Neuronal stem cell (in vitro differentiated cells): ENCODE data around the gene WDSUB1.

ENCODE experiments used
- DNase-seq: peaks from one replicate; pipeline ENCODE4 v3.0.0-alpha.2; 2013; ENCODE audit warnings: low spot score
- H2AFZ ChIP-seq: one replicate; pipeline ENCODE4 v1.6.1; 2013; ENCODE audit warnings: mild to moderate bottlenecking, low read length, inconsistent platforms
- H2AK5ac ChIP-seq: 2 replicates; pipeline ENCODE4 v1.6.1; 2013; ENCODE audit warnings: low read depth, mild to moderate bottlenecking, inconsistent platforms, low read length, moderate library complexity, mixed read lengths
- H2BK120ac ChIP-seq: 2 replicates; pipeline ENCODE4 v1.6.1; 2013; ENCODE audit warnings: low read depth, mild to moderate bottlenecking, inconsistent platforms, low read length, moderate library complexity, mixed read lengths
- H2BK12ac ChIP-seq: one replicate; pipeline ENCODE4 v1.6.1; 2013; ENCODE audit warnings: low read length, inconsistent platforms
- H2BK15ac ChIP-seq: 2 replicates; pipeline ENCODE4 v1.6.1; 2013; ENCODE audit warnings: mild to moderate bottlenecking, low read length, inconsistent platforms, mixed read lengths
- H2BK5ac ChIP-seq: one replicate; pipeline ENCODE4 v1.6.1; 2013; ENCODE audit warnings: inconsistent platforms, mild to moderate bottlenecking, low read length, moderate library complexity
- H3K14ac ChIP-seq: one replicate; pipeline ENCODE4 v1.6.1; 2013; ENCODE audit warnings: low read length, inconsistent platforms
- H3K18ac ChIP-seq: 2 replicates; pipeline ENCODE4 v1.6.1; 2013; ENCODE audit warnings: low read length, inconsistent platforms
- H3K23ac ChIP-seq: 2 replicates; pipeline ENCODE4 v1.6.1; 2013; ENCODE audit warnings: low read depth, mild to moderate bottlenecking, mixed read lengths, low read length, inconsistent platforms; ENCODE audit not compliant: poor library complexity
- H3K27ac ChIP-seq: replicated peaks from 3 replicates; pipeline ENCODE4 v1.5.1; 2013; ENCODE audit warnings: low read length, inconsistent platforms
- H3K27me3 ChIP-seq, 3 experiments: 2 replicates each; pipeline ENCODE4 v1.6.1; 2013; ENCODE audit warnings: low read length in 3 of 3, mild to moderate bottlenecking in 2 of 3, inconsistent platforms in 1 of 3, low read depth in 1 of 3, mixed read lengths in 1 of 3, moderate library complexity in 1 of 3; ENCODE audit not compliant: control insufficient read depth in 3 of 3, insufficient read depth in 3 of 3
- H3K36me3 ChIP-seq, 2 donors: replicated peaks in 1 of 2; 2 replicates each; pipeline ENCODE4 v1.6.1; 2013; ENCODE audit warnings: low read length in 2 of 2; ENCODE audit not compliant: control insufficient read depth in 2 of 2, insufficient read depth in 2 of 2
- H3K4ac ChIP-seq: 2 replicates; pipeline ENCODE4 v1.6.1; 2013; ENCODE audit warnings: inconsistent platforms, mild to moderate bottlenecking, low read length, moderate library complexity
- H3K4me1 ChIP-seq, 2 donors: 1 replicate in 1 of 2; 2 replicates in 1 of 2; pipeline ENCODE4 v1.6.1; 2013; ENCODE audit warnings: low read length in 2 of 2, low read depth in 1 of 2; ENCODE audit not compliant: control insufficient read depth in 2 of 2, insufficient read depth in 1 of 2
- H3K4me2 ChIP-seq: one replicate; pipeline ENCODE4 v1.6.1; 2013; ENCODE audit warnings: mild to moderate bottlenecking, low read length, inconsistent platforms; ENCODE audit not compliant: insufficient read depth, poor library complexity, severe bottlenecking
- H3K4me3 ChIP-seq, 2 donors: 2 replicates each; pipeline ENCODE4 v1.5.1; 2013; ENCODE audit warnings: low read length in 2 of 2, mild to moderate bottlenecking in 2 of 2, inconsistent platforms in 1 of 2, moderate library complexity in 1 of 2
- H3K79me1 ChIP-seq: one replicate; pipeline ENCODE4 v1.6.1; 2013; ENCODE audit warnings: low read depth, mild to moderate bottlenecking, inconsistent platforms, low read length, moderate library complexity
- H3K9ac ChIP-seq: one replicate; pipeline ENCODE4 v1.6.1; 2013; ENCODE audit warnings: mild to moderate bottlenecking, low read depth, low read length, inconsistent platforms; ENCODE audit not compliant: poor library complexity
- H3K9me3 ChIP-seq, 2 donors: replicated peaks in 1 of 2; 2 replicates each; pipeline versions ENCODE3 to v1.6.1; 2013; ENCODE audit warnings: low read length in 2 of 2, mild to moderate bottlenecking in 2 of 2, inconsistent platforms in 1 of 2, low read depth in 1 of 2, mixed read lengths in 1 of 2, moderate library complexity in 1 of 2; ENCODE audit not compliant: control insufficient read depth in 2 of 2, insufficient read depth in 1 of 2
- H4K8ac ChIP-seq: one replicate; pipeline ENCODE4 v1.6.1; 2013; ENCODE audit warnings: low read depth, mild to moderate bottlenecking, inconsistent platforms, low read length, moderate library complexity
- H4K91ac ChIP-seq: one replicate; pipeline ENCODE4 v1.6.1; 2013; ENCODE audit warnings: low read length, low read depth, mild to moderate bottlenecking, inconsistent platforms; ENCODE audit not compliant: poor library complexity
- WGBS, 2 donors: extraction: QIAGEN DNeasy Blood & Tissue Kit; methylation state at CpG; one replicate each; pipeline ENCODE4 v1.1.7; 2013; ENCODE audit warnings: missing lambda C conversion rate in 2 of 2, mixed read lengths in 1 of 2; ENCODE audit not compliant: insufficient read length in 2 of 2, insufficient replicate concordance in 1 of 2; ENCODE audit errors: extremely low coverage in 2 of 2; 5-methylcytosine and 5-hydroxymethylcytosine counted together

Gene WDSUB1

DNA sequence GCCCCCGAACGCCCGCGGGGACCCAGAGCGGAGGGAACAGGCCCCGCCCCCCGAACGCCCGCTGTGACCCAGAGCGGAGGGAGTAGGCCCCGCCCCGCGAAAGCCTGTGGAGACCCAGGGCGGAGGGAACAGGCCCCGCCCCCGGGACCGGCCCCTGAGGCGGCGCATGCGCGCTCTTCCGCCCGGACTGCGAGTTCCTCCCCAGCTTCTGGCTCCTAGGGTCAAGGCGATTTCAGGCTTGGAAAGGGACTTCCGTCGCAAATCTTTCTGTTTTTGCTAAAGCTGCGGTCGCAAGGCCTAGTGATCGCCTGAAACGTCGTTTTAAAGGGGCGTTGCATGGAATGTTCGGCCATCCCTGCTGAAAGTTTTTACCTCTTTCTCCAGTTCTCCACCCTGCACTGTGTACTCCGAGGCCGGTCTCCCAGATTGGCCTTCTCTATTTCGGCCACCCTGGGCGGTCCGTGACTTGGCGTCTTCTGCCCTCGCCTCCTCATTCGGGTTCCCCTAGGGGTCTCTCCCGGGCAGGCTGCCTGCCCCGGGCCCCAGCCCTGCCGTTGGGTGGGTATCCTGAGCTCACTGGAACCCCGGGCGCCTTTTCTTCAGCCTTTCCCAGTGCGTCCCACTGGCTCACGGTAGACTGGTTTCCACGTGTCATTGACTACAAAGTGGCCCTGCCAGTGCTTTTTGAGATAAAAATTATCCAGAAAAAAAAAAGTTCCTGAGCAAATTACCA lies 372 bp upstream of the WDSUB1 start:
- Histone ChIP-seq H2AFZ (peak overlapping the region; percentile 94), H3K23ac (no peak overlapping the region), H3K9me3 (no peaks in the 10 kb centered on the region), H4K8ac (no peak overlapping the region), H3K27ac (peak overlapping the region; percentile 92), H3K4me1 (peaks cover 0 to 2% of the 10 kb centered on the region in 2 donors), H3K18ac (peak overlapping the region; percentile 96), H3K36me3 (peaks cover 1 to 7% of the 10 kb centered on the region in 2 donors), H2BK120ac (no peak overlapping the region), H3K9ac (peak overlapping the region; percentile 88), H3K14ac (no peak overlapping the region), H2AK5ac (no peak overlapping the region), H3K4ac (no peak overlapping the region), H3K4me3 (peak overlapping the region; percentile 73 to 92), H3K4me2 (peak overlapping the region; percentile 94), H2BK12ac (no peak overlapping the region), H3K27me3 (no peaks in the 10 kb centered on the region), H2BK15ac (no peak overlapping the region), H3K79me1 (peaks cover 3% of the 10 kb centered on the region), H2BK5ac (no peak overlapping the region), H4K91ac (no peak overlapping the region)
- WGBS, 2 donors = no CpG with 5 or more reads among the region's 50 CpGs
- peak; percentile 97 for DNase-seq

DNA sequence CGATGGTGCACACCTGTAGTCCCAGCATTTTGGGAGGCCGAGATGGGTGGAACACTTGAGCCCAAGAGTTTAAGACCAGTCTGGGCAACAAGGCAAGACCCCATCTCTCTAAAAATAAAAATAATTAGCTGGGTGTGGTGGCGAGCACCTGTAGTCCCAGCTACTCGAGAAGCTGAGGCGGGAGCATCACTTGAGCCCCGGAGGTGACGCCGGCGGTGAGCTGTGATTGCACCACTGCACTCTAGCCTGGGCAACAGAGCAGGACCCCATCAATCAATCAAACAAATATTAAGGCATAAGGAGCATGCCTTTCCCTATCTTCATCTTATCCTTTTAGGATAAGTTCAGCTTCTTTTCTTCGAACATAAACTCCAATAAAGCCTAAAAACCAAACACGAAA lies 1.1 kb downstream of the WDSUB1 start:
- Histone ChIP-seq H3K27ac (no peak overlapping the region), H2AFZ (peak overlapping the region; percentile 94), H2BK15ac (no peak overlapping the region), H4K91ac (no peak overlapping the region), H3K9me3 (no peaks in the 10 kb centered on the region), H3K79me1 (peaks cover 3% of the 10 kb centered on the region), H3K14ac (no peak overlapping the region), H4K8ac (no peak overlapping the region), H3K18ac (no peak overlapping the region), H3K36me3 (peaks cover 1 to 19% of the 10 kb centered on the region in 2 donors), H3K27me3 (no peaks in the 10 kb centered on the region), H2BK5ac (no peak overlapping the region), H3K9ac (no peak overlapping the region), H2BK12ac (no peak overlapping the region), H3K4me2 (peak overlapping the region; percentile 71), H3K4me1 (peaks cover 0 to 2% of the 10 kb centered on the region in 2 donors), H2AK5ac (peak overlapping the region; percentile 22), H3K23ac (no peak overlapping the region), H3K4ac (no peak overlapping the region), H3K4me3 (peak overlapping the region in 1 of 2 donors; percentile 73), H2BK120ac (no peak overlapping the region)
- no CpG with 5 or more reads among the region's 11 CpGs for WGBS, 2 donors
- DNase-seq = no peak

DNA sequence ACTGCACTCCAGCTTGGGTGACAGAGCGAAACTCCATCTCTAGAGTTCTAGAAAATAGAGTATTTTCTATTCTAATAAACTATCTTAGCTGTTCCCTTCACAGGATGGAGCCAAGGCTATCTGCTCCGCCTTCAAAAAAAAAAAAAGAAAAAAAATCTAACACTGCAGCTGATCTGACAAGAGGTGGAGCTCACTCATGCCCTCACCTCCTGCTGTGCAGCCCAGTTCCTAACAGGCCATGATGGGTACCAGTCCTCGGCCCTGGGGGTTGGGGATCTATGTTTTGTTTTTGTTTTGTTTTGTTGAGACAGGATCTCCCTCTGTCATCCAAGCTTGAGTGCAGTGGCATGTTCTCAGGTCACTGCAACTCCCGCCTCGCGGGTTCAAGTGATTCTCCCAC lies 3.0 kb downstream of the WDSUB1 start:
- Histone ChIP-seq H2BK120ac (no peak overlapping the region), H3K4me3 (no peak overlapping the region), H3K23ac (no peak overlapping the region), H3K9me3 (no peaks in the 10 kb centered on the region), H3K9ac (no peak overlapping the region), H2BK5ac (no peak overlapping the region), H4K8ac (no peak overlapping the region), H2AFZ (no peak overlapping the region), H3K36me3 (peaks cover 1 to 21% of the 10 kb centered on the region in 2 donors), H4K91ac (no peak overlapping the region), H3K18ac (no peak overlapping the region), H3K4me2 (no peak overlapping the region), H3K79me1 (peaks cover 3% of the 10 kb centered on the region), H2BK15ac (no peak overlapping the region), H3K14ac (no peak overlapping the region), H3K27me3 (no peaks in the 10 kb centered on the region), H3K4me1 (peaks cover 0 to 2% of the 10 kb centered on the region in 2 donors), H2BK12ac (no peak overlapping the region), H3K4ac (no peak overlapping the region), H2AK5ac (no peak overlapping the region), H3K27ac (no peak overlapping the region)
- WGBS, 2 donors = no CpG with 5 or more reads among the region's 6 CpGs
- no peak for DNase-seq

DNA sequence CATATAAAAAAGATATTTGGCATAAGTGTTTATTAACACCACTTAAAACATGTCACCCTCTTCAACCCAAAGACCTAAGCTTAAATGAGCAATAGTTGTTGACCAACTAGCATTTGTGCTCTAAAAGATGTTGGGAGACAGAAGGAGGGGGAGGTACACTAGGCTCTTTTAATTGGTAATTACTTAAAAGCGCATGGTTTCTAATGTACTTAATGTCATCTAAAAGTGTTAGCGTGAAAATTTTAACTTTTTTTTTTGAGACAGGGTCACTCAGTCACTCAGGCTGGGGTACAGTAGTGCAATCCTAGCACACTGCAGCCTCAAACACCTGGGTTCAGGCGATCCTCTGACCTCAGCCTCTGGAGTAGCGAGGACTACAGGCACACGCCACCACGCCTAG lies 5.5 kb downstream of the WDSUB1 start:
- Histone ChIP-seq H3K4me1 (peaks cover 0 to 2% of the 10 kb centered on the region in 2 donors), H3K18ac (no peak overlapping the region), H3K79me1 (peaks cover 3% of the 10 kb centered on the region), H3K9ac (no peak overlapping the region), H2AFZ (no peak overlapping the region), H3K23ac (no peak overlapping the region), H3K27ac (no peak overlapping the region), H3K36me3 (peaks cover 1 to 25% of the 10 kb centered on the region in 2 donors), H3K4ac (no peak overlapping the region), H2BK12ac (no peak overlapping the region), H2BK120ac (no peak overlapping the region), H3K14ac (no peak overlapping the region), H3K9me3 (no peaks in the 10 kb centered on the region), H2BK15ac (no peak overlapping the region), H3K4me2 (no peak overlapping the region), H2BK5ac (no peak overlapping the region), H4K91ac (no peak overlapping the region), H3K27me3 (no peaks in the 10 kb centered on the region), H2AK5ac (no peak overlapping the region), H3K4me3 (no peak overlapping the region), H4K8ac (no peak overlapping the region)
- no peak for DNase-seq
- no CpG with 5 or more reads among the region's 6 CpGs for WGBS, 2 donors
